GM18508 (cell line): ENCODE data around the gene CD300LD.
"Not testable (repeated sequence)": the region's sequence is repeated elsewhere in the genome, so short reads cannot be mapped to it uniquely, and the experiment has no call there.

Experiments used
- ATAC-seq: cut with Tn5 transposase; IDR thresholded peaks from one replicate; pipeline ENCODE4 v1.9.1; 2021; ENCODE audit warnings: moderate number of reproducible peaks; ENCODE audit not compliant: insufficient read depth, unreplicated experiment

CD300LD gene

GRCh38 chr17:74574489-74575142, 17.5 kb downstream of the CD300LD start:
- no peak for ATAC-seq

GRCh38 chr17:74573635-74574034, 18.4 kb downstream of the CD300LD start:
- not testable (repeated sequence) for ATAC-seq

- ATAC-seq, result no peak
Measured at GRCh38 chr17:74573169-74573568, 18.9 kb downstream of the CD300LD start.

GRCh38 chr17:74571621-74572270, 20.3 kb downstream of the CD300LD start:
- ATAC-seq, result no peak

GRCh38 chr17:74569020-74570003, 22.8 kb downstream of the CD300LD start:
- no peak for ATAC-seq

GRCh38 chr17:74568106-74568873, 23.8 kb downstream of the CD300LD start:
- no peak for ATAC-seq

- ATAC-seq, result no peak
Measured at GRCh38 chr17:74567397-74567796, 24.7 kb downstream of the CD300LD start, which contains the start of gene CD300H. CD300H (minus strand) TSS chr17:74567509.

- ATAC-seq, result no peak
Measured at GRCh38 chr17:74566132-74566753, 25.8 kb downstream of the CD300LD start.

- ATAC-seq, result no peak
Measured at GRCh38 chr17:74565126-74565525, 27.0 kb downstream of the CD300LD start.

GRCh38 chr17:74563358-74563757, 28.7 kb downstream of the CD300LD start:
- ATAC-seq, result no peak

GRCh38 chr17:74561586-74561985, 30.5 kb downstream of the CD300LD start:
- ATAC-seq, result no peak

- no peak for ATAC-seq
Measured at GRCh38 chr17:74558882-74559519, 33.1 kb downstream of the CD300LD start.

GRCh38 chr17:74558402-74558801, 33.7 kb downstream of the CD300LD start:
- not testable (repeated sequence) for ATAC-seq

GRCh38 chr17:74555427-74555940, 36.6 kb downstream of the CD300LD start:
- ATAC-seq, result no peak

GRCh38 chr17:74554909-74555308, 37.2 kb downstream of the CD300LD start:
- ATAC-seq, result no peak

- no peak for ATAC-seq
Measured at GRCh38 chr17:74552037-74552436, 40.0 kb downstream of the CD300LD start.

- no peak for ATAC-seq
Measured at GRCh38 chr17:74550602-74551001, 41.5 kb downstream of the CD300LD start.

GRCh38 chr17:74549343-74549742, 42.7 kb downstream of the CD300LD start:
- ATAC-seq, result no peak

- ATAC-seq, result no peak
Measured at GRCh38 chr17:74547736-74548135, 44.3 kb downstream of the CD300LD start.
